HCT116 (cell line): Measurements from ENCODE around the gene RAB39B. TPM values are rescaled to one million over a fixed set of nuclear protein-coding genes. Genes with fewer than 3 reads are reported as not detected.

Source experiments
- ATAC-seq: fragments of 200-7000 bp; cut with Tn5 transposase; 2 replicates; pipeline ENCODE4 v1.9.1; 2020; ENCODE audit warnings: mild to moderate bottlenecking, moderate library complexity
- BruUV-seq: library from RNA; stranded (reverse); fragments of 400-500 nt; replicated peaks from 2 replicates; lab custom pipeline; 2021; lab: Mats Ljungman, UMichigan
- CTCF ChIA-PET: fragments of 300-600 bp; sonication (Branson Sonifier 250); formaldehyde crosslinking; loops from one replicate; lab custom pipeline; 2021; ENCODE audit warnings: antibody characterized with exemption; lab: Charles Lee
- POLR2A ChIA-PET: fragments of 300-600, 350-600 bp; sonication (Branson Sonifier 250); formaldehyde crosslinking; loops from one replicate; lab custom pipeline; 2021; ENCODE audit warnings: antibody characterized with exemption; lab: Charles Lee
- RAD21 ChIA-PET, 2 experiments: fragments of 300-600 bp; sonication (Branson Sonifier 250); formaldehyde crosslinking; loops; one replicate each; lab custom pipeline; 2023; ENCODE audit warnings: low total read pairs in 2 of 2; ENCODE audit not compliant: uncharacterized antibody in 2 of 2, unreplicated experiment in 2 of 2, low non-redundant PET in 1 of 2; lab: Charles Lee
- DNase-seq: peaks from one replicate; pipeline ENCODE4 v3.0.0-alpha.2; 2010; ENCODE audit warnings: low read depth, low spot score
- H2AFZ ChIP-seq: fragments of 200-600 bp; shearing (Covaris generic), sonication (generic); 2 replicates; pipeline ENCODE4 v1.6.1; 2017; ENCODE audit warnings: low read depth, mixed run types, mixed read lengths, antibody characterized with exemption, low read length; ENCODE audit not compliant: poor library complexity, severe bottlenecking
- H3K27ac ChIP-seq: 2 replicates; pipeline ENCODE4 v1.5.1; 2012; ENCODE audit warnings: low read depth, low read length
- H3K27me3 ChIP-seq: fragments of 200-600 bp; sonication (generic); 2 replicates; pipeline ENCODE4 v1.6.1; 2016; ENCODE audit warnings: mixed run types, low read length, mixed read lengths; ENCODE audit not compliant: insufficient read depth
- H3K36me3 ChIP-seq, 2 experiments: fragments of 200-500 bp in 1 of 2; fragments of 200-600 bp in 1 of 2; sonication (Bioruptor generic) in 1 of 2; sonication (generic) in 1 of 2; 2 replicates each; pipeline versions ENCODE4 v1.5.1 to v1.6.1; 2014 to 2016; ENCODE audit warnings: low read length in 2 of 2, inconsistent platforms in 1 of 2, mixed read lengths in 1 of 2, mixed run types in 1 of 2; ENCODE audit not compliant: insufficient read depth in 2 of 2, control insufficient read depth in 1 of 2
- H3K4me1 ChIP-seq, 2 experiments: fragments of 200-600 bp in 1 of 2; sonication (generic) in 1 of 2; 2 replicates each; pipeline versions ENCODE4 v1.5.1 to v1.6.1; 2012 to 2017; ENCODE audit warnings: low read length in 2 of 2, inconsistent platforms in 1 of 2, mild to moderate bottlenecking in 1 of 2, mixed read lengths in 1 of 2, mixed run types in 1 of 2, moderate library complexity in 1 of 2; ENCODE audit not compliant: insufficient read depth in 2 of 2, control insufficient read depth in 1 of 2
- H3K4me2 ChIP-seq: fragments of 200-600 bp; sonication (generic); 2 replicates; pipeline ENCODE4 v1.6.1; 2017; ENCODE audit warnings: mixed run types, low read length, mixed read lengths
- H3K4me3 ChIP-seq, 2 experiments: fragments of 200-600 bp in 1 of 2; sonication (generic) in 1 of 2; replicated peaks in 1 of 2; 2 replicates each; pipeline ENCODE4 v1.5.1; 2011 to 2016; ENCODE audit warnings: low read length in 2 of 2, control low read depth in 1 of 2, low read depth in 1 of 2, mild to moderate bottlenecking in 1 of 2, mixed read lengths in 1 of 2, mixed run types in 1 of 2
- H3K79me2 ChIP-seq: fragments of 200-600 bp; sonication (generic); 2 replicates; pipeline ENCODE4 v1.6.1; 2017; ENCODE audit warnings: mild to moderate bottlenecking, mixed run types, low read length, moderate library complexity, mixed read lengths; ENCODE audit not compliant: insufficient read depth
- H3K9ac ChIP-seq: fragments of 200-600 bp; sonication (generic); 2 replicates; pipeline ENCODE4 v1.6.1; 2016; ENCODE audit warnings: low read length, mixed read lengths
- H3K9me2 ChIP-seq: fragments of 200-600 bp; sonication (generic), shearing (Covaris generic); 2 replicates; pipeline ENCODE4 v1.6.1; 2017; ENCODE audit warnings: mixed run types, mild to moderate bottlenecking, moderate library complexity; ENCODE audit not compliant: insufficient read depth
- H3K9me3 ChIP-seq, 2 experiments: fragments of 200-500 bp in 1 of 2; fragments of 200-600 bp in 1 of 2; sonication (Bioruptor generic) in 1 of 2; sonication (generic) in 1 of 2; 2 replicates each; pipeline ENCODE4 v1.6.1; 2014 to 2017; ENCODE audit warnings: low read length in 2 of 2, mixed read lengths in 2 of 2, inconsistent platforms in 1 of 2, low read depth in 1 of 2, mild to moderate bottlenecking in 1 of 2, mixed run types in 1 of 2, moderate library complexity in 1 of 2; ENCODE audit not compliant: control insufficient read depth in 1 of 2, insufficient read depth in 1 of 2
- H4K20me1 ChIP-seq: fragments of 200-600 bp; sonication (generic), shearing (Covaris generic); 2 replicates; pipeline ENCODE4 v1.6.1; 2017; ENCODE audit warnings: mixed run types, mild to moderate bottlenecking, moderate library complexity; ENCODE audit not compliant: insufficient read depth
- ATF3 ChIP-seq: IDR thresholded peaks from 2 replicates; pipeline ENCODE4 v1.6.1; 2012
- CBX3 ChIP-seq: IDR thresholded peaks from 2 replicates; pipeline ENCODE4 v1.6.1; 2012; ENCODE audit warnings: low read depth
- CEBPB ChIP-seq: IDR thresholded peaks from 2 replicates; pipeline ENCODE4 v1.6.1; 2012; ENCODE audit warnings: low read depth
- CTCF ChIP-seq, 3 experiments: fragments of 200-600 bp in 1 of 3; sonication (generic) in 1 of 3; IDR thresholded peaks in 2 of 3; conservative IDR thresholded peaks in 1 of 3; 2 replicates each; pipeline ENCODE4 v1.5.1; 2012 to 2017; ENCODE audit warnings: low read depth in 2 of 3, low read length in 2 of 3, antibody characterized with exemption in 1 of 3, borderline replicate concordance in 1 of 3, control low read depth in 1 of 3, mild to moderate bottlenecking in 1 of 3, mixed read lengths in 1 of 3, mixed run types in 1 of 3, moderate library complexity in 1 of 3; ENCODE audit not compliant: insufficient read depth in 1 of 3
- EZH2 ChIP-seq: fragments of 200-600 bp; sonication (generic); IDR thresholded peaks from 2 replicates; pipeline ENCODE4 v1.6.1; 2017; ENCODE audit warnings: antibody characterized with exemption, mixed run types
- EZH2phosphoT487 ChIP-seq: fragments of 200-600 bp; IDR thresholded peaks from 2 replicates; pipeline ENCODE4 v1.6.1; 2018; ENCODE audit warnings: antibody characterized with exemption, borderline replicate concordance
- FOSL1 ChIP-seq: IDR thresholded peaks from 2 replicates; pipeline ENCODE4 v1.6.1; 2012; ENCODE audit warnings: low read depth
- JUND ChIP-seq: IDR thresholded peaks from 2 replicates; pipeline ENCODE4 v1.6.1; 2012
- MAX ChIP-seq: IDR thresholded peaks from 2 replicates; pipeline ENCODE4 v1.6.1; 2012
- POLR2A ChIP-seq: IDR thresholded peaks from 2 replicates; pipeline ENCODE4 v1.7.0; 2011; ENCODE audit warnings: borderline replicate concordance; ENCODE audit not compliant: insufficient read depth, insufficient read length; ENCODE audit errors: extremely low read depth
- POLR2AphosphoS5 ChIP-seq: IDR thresholded peaks from 2 replicates; pipeline ENCODE4 v1.6.1; 2011; ENCODE audit warnings: mild to moderate bottlenecking, low read depth, low read length, moderate library complexity
- SIN3A ChIP-seq: IDR thresholded peaks from 2 replicates; pipeline ENCODE4 v1.6.1; 2012; ENCODE audit warnings: low read depth
- SP1 ChIP-seq: IDR thresholded peaks from 2 replicates; pipeline ENCODE4 v1.6.1; 2012; ENCODE audit warnings: low read depth
- SRF ChIP-seq: IDR thresholded peaks from 2 replicates; pipeline ENCODE4 v1.6.1; 2012; ENCODE audit warnings: low read depth
- TCF7L2 ChIP-seq: IDR thresholded peaks from 2 replicates; pipeline ENCODE4 v1.7.0; 2011; ENCODE audit warnings: borderline replicate concordance, inconsistent platforms; ENCODE audit not compliant: insufficient read depth, insufficient read length; ENCODE audit errors: extremely low read depth
- YY1 ChIP-seq: IDR thresholded peaks from 2 replicates; pipeline ENCODE4 v1.6.1; 2011; ENCODE audit warnings: low read length, low read depth, moderate library complexity, mild to moderate bottlenecking; ENCODE audit not compliant: insufficient replicate concordance; ENCODE audit errors: extremely low read depth
- ZBTB33 ChIP-seq: IDR thresholded peaks from 2 replicates; pipeline ENCODE4 v1.6.1; 2011; ENCODE audit warnings: mild to moderate bottlenecking, low read length, moderate library complexity; ENCODE audit not compliant: insufficient replicate concordance; ENCODE audit errors: extremely low read depth
- ZFX ChIP-seq: fragments of 450-650 bp; IDR thresholded peaks from 2 replicates; pipeline ENCODE4 v1.6.1; 2017
- ZNF274 ChIP-seq: fragments of 200-500 bp; sonication (Bioruptor generic); IDR thresholded peaks from 2 replicates; pipeline ENCODE4 v1.6.1; 2014; ENCODE audit warnings: mild to moderate bottlenecking, low read depth, low read length, inconsistent platforms
- intact Hi-C: fragments of 100-400 bp; cut with micrococcal nuclease; formaldehyde crosslinking; loops from 2 replicates; pipeline ENCODE4 v1.10.0; 2022
- total RNA-seq: library from RNA; stranded (reverse); gene quantifications from one replicate; pipeline ENCODE4 v1.2.1, GENCODE V29; 2021; ENCODE audit not compliant: unreplicated experiment

The RAB39B gene
- total RNA-seq, 1 experiment from 2014 or later = 0.10 TPM

- H3K27me3 ChIP-seq = no peaks in the 10 kb centered on the region
- ATAC-seq (no peak), DNase-seq (no peak)
- H3K4me2 ChIP-seq = no peak overlapping the region
- intact Hi-C loops = no loop called here
- no peak overlapping the region for H3K4me3 ChIP-seq
- no peak for TF ChIP-seq CBX3
- H3K9me3 ChIP-seq = no peaks in the 10 kb centered on the region
- POLR2A ChIA-PET = no interaction called here
- peaks cover 3 to 10% of the 10 kb centered on the region in 2 experiments; a peak in 2 of 4 replicates for H3K36me3 ChIP-seq
- no peaks in the 10 kb centered on the region for H3K9me2 ChIP-seq
- RAD21 ChIA-PET = no interaction called here
- no peak overlapping the region for H2AFZ ChIP-seq
- BruUV-seq = no TSS peak
- H4K20me1 ChIP-seq = no peaks in the 10 kb centered on the region
- H3K27ac ChIP-seq = no peak overlapping the region
- CTCF ChIA-PET = no interaction called here
- no peaks in the 10 kb centered on the region for H3K4me1 ChIP-seq
- H3K9ac ChIP-seq = no peak overlapping the region
- peaks cover 35% of the 10 kb centered on the region for H3K79me2 ChIP-seq
Observed at GRCh38 chrX:155235891-155236290, 28.4 kb downstream of the RAB39B start.

- DNase-seq (no peak), ATAC-seq (no peak)
- no peaks in the 10 kb centered on the region for H3K9me2 ChIP-seq
- no TSS peak for BruUV-seq
- H3K27ac ChIP-seq = no peak overlapping the region
- ChIA-PET CTCF (no interaction called here), RAD21 (no interaction called here), POLR2A (no interaction called here)
- H3K36me3 ChIP-seq = peaks cover 8 to 14% of the 10 kb centered on the region in 2 experiments
- H4K20me1 ChIP-seq = no peaks in the 10 kb centered on the region
- intact Hi-C loops = no loop called here
- H3K9me3 ChIP-seq = no peaks in the 10 kb centered on the region
- H3K4me2 ChIP-seq = no peak overlapping the region
- no peak overlapping the region for H2AFZ ChIP-seq
- no peak overlapping the region for H3K9ac ChIP-seq
- H3K79me2 ChIP-seq = peaks cover 37% of the 10 kb centered on the region
- H3K4me1 ChIP-seq = no peaks in the 10 kb centered on the region
- H3K27me3 ChIP-seq = no peaks in the 10 kb centered on the region
- no peak overlapping the region for H3K4me3 ChIP-seq
- TF ChIP-seq SP1 (no peak), TCF7L2 (no peak), MAX (no peak), JUND (no peak), POLR2AphosphoS5 (no peak), EZH2 (no peak), ZBTB33 (no peak), YY1 (no peak), ZNF274 (no peak), SIN3A (no peak), FOSL1 (no peak), EZH2phosphoT487 (no peak), CEBPB (no peak), CTCF (IDR thresholded peaks at IDR 0.05 in 2 of 3, conservative IDR thresholded peaks at IDR 0.05 in 1 of 3; ENCODE audit: borderline replicate concordance in 1 of 3, insufficient read depth in 1 of 3, low read depth in 2 of 3, low read length in 2 of 3) (no peak), ZFX (no peak), ATF3 (no peak), POLR2A (no peak), SRF (no peak)
Observed at GRCh38 chrX:155231163-155231562, 33.1 kb downstream of the RAB39B start.
